Bladder microvascular endothelial cell (primary cell): ENCODE results near the gene ASB6. TPM values are rescaled to one million over a fixed set of nuclear protein-coding genes. Genes with fewer than 3 reads are reported as not detected.

Experiments
- total RNA-seq: library from RNA; depleted of rRNA; stranded (reverse); fragments of >200 nt; gene quantifications from 2 replicates; pipeline ENCODE4 v1.2.3, GENCODE V29; 2014

Gene ASB6
- total RNA-seq, result 12.5 and 14.7 TPM in 2 replicates

DNA sequence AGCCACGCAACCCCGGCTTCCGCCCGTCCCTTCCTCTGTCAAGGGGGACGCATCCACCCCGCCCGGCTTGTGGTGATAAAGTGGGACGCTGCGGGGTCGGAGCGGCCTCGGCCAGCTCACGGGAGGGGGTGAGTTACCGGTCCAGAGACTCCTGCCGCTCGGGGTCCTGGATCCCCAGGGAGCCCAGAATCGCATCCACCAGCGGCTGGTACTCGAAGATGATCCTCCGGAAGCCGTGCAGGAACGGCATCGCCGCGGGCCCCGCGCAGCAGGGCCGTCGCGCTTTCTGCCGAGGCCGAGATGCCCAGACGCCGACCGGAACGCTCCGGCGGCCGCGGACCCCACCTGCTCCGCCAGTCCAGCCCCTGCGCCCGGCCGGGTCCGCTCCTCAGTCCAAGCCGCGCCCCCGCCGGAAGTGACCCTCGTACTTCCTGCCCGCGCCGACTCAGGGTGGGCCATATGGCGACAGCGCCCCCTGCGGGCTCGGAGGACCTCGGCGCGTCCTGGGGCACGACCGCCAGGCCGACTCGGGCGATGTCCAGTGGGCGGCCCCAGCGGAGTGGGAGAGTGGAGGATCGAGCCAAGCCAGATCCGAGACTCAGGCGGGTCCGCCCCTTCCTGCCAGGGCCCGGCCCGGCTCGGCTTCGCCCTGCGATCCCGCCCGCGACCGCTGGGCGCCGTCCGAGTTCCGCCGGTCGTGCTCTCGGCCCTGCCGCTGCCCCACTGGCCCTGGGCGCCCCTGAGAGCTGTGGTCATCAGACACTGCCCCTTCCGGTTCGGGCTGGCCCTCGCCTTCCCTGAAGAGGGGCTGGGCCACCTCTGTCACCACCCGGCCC lies at the start of gene ASB6:
Gene ASB6 (minus strand): TSS at position 402 of the 836 bp plus-strand sequence. CDS start 152 bp downstream, at position 250.

GRCh38 chr9:129665389-129665775 lies 23.4 kb upstream of the ASB6 start, which contains the start of gene PRRX2:
TSS of gene PRRX2 (plus strand) at chr9:129665647. CDS start at chr9:129665868, 221 bp downstream.

DNA sequence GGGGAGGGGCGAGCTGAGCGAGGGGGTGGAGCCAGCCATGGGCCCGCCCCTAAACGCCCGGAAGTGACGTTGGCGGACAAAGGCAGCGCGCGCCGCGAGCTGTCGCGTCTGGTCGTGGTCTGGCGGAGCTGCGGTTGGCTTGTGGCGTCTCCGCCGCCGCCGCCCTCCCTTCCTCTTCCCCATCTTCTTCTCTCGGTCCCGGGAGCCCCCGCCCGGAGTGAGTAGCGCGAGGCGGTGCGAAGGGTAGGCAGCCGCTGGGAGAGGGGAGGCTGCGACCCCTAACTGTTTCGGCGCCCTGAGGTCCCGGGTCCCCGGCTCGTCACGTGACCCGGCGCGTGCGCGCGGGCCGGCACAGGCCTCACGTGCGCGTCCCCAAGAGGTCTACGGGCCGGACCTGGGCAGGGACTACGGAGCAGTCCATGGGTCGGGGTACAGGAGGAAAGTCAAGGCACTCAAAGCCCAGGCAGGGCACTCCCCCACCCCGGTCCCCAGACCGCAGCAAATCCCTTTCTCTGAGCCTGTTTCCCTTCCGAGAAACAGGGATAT lies 15.8 kb downstream of the ASB6 start, which contains the start of gene NTMT1:
Gene NTMT1 (plus strand): TSS at position 85 of the 546 bp plus-strand sequence. CDS start 6,541 bp downstream, outside the sequence.

GRCh38 chr9:129620669-129621295 lies 21.2 kb downstream of the ASB6 start, which contains the start of gene C9orf50:
TSS of gene C9orf50 (minus strand) at chr9:129621101. CDS start at chr9:129620574, 527 bp downstream.

Other genes starting within 250 kb of the ASB6 start
- gene C9orf50, start 21.1 kb downstream of the ASB6 start, total RNA-seq, result under 0.01 TPM in 1 of 2 replicates, not detected in the other
- gene NTMT1, start 16.0 kb downstream of the ASB6 start, total RNA-seq, result 23.5 and 27.2 TPM in 2 replicates
- gene PRRX2, start 23.5 kb upstream of the ASB6 start, total RNA-seq, result 0.16 TPM in 1 of 2 replicates, not detected in the other
- gene PTGES, start 110.9 kb upstream of the ASB6 start, total RNA-seq, result 0.32 and 0.94 TPM in 2 replicates
- 18.6 and 31.9 TPM in 2 replicates for gene TOR1B, start 161.0 kb upstream of the ASB6 start, total RNA-seq
- 23.2 and 34.4 TPM in 2 replicates for gene TOR1A, start 182.0 kb upstream of the ASB6 start, total RNA-seq
- gene C9orf78, start 193.1 kb upstream of the ASB6 start, total RNA-seq, result 29.3 and 41.1 TPM in 2 replicates
- gene USP20, start 193.3 kb upstream of the ASB6 start, total RNA-seq, result 5.5 and 10.1 TPM in 2 replicates